Activated T-helper 17 cell treated with anti-CD3 and anti-CD28 coated beads, Interleukin-2, amount 50 U/mL, for 72 hours (primary cell): ENCODE measurements around the gene KCNG2. TPM values are rescaled to one million over a fixed set of nuclear protein-coding genes. Genes with fewer than 3 reads are reported as not detected.

ENCODE experiments used
- ATAC-seq: fragments of 150-1000 bp; cut with Tn5 transposase; replicated peaks from 2 replicates; pipeline ENCODE4 v1.10.0; 2021; ENCODE audit warnings: mild to moderate bottlenecking, moderate library complexity
- H3K27ac Mint-ChIP-seq: one replicate; pipeline ENCODE4 v1.8.0; 2022; ENCODE audit warnings: mixed read lengths
- H3K27me3 Mint-ChIP-seq: one replicate; pipeline ENCODE4 v1.8.0; 2022; ENCODE audit warnings: mixed read lengths
- H3K36me3 Mint-ChIP-seq: one replicate; pipeline ENCODE4 v1.8.0; 2022; ENCODE audit warnings: low read depth, mild to moderate bottlenecking, mixed read lengths
- H3K4me1 Mint-ChIP-seq: one replicate; pipeline ENCODE4 v1.8.0; 2022; ENCODE audit warnings: mixed read lengths
- H3K4me3 Mint-ChIP-seq: one replicate; pipeline ENCODE4 v1.8.0; 2022; ENCODE audit warnings: mild to moderate bottlenecking, mixed read lengths
- H3K9me3 Mint-ChIP-seq: one replicate; pipeline ENCODE4 v1.8.0; 2022; ENCODE audit warnings: mixed read lengths
- total RNA-seq, 2 donors: library from RNA; stranded (reverse); gene quantifications; one replicate each; pipeline ENCODE4 v1.2.3, GENCODE V29; 2022

The KCNG2 gene
- total RNA-seq, 2 donors from 2014 or later: not detected

- no peak overlapping the region for H3K4me3 Mint-ChIP-seq
- no peak for ATAC-seq
- H3K9me3 Mint-ChIP-seq: no peaks in the 10 kb centered on the region
- no peak overlapping the region for H3K27ac Mint-ChIP-seq
- H3K4me1 Mint-ChIP-seq: no peaks in the 10 kb centered on the region
- no peaks in the 10 kb centered on the region for H3K36me3 Mint-ChIP-seq
- H3K27me3 Mint-ChIP-seq: peaks cover 9% of the 10 kb centered on the region
Measured at GRCh38 chr18:79774111-79774510, 23.6 kb upstream of the KCNG2 start.

- H3K4me1 Mint-ChIP-seq: no peaks in the 10 kb centered on the region
- H3K27me3 Mint-ChIP-seq: peaks cover 7% of the 10 kb centered on the region
- H3K27ac Mint-ChIP-seq: no peak overlapping the region
- no peaks in the 10 kb centered on the region for H3K9me3 Mint-ChIP-seq
- H3K36me3 Mint-ChIP-seq: no peaks in the 10 kb centered on the region
- no peak for ATAC-seq
- H3K4me3 Mint-ChIP-seq: no peak overlapping the region
Measured at GRCh38 chr18:79775441-79776221, 22.1 kb upstream of the KCNG2 start.

GRCh38 chr18:79776674-79777073, 21.1 kb upstream of the KCNG2 start:
- no peak for ATAC-seq
- H3K27me3 Mint-ChIP-seq: peaks cover 7% of the 10 kb centered on the region
- H3K4me1 Mint-ChIP-seq: no peaks in the 10 kb centered on the region
- H3K9me3 Mint-ChIP-seq: no peaks in the 10 kb centered on the region
- H3K4me3 Mint-ChIP-seq: no peak overlapping the region
- no peaks in the 10 kb centered on the region for H3K36me3 Mint-ChIP-seq
- H3K27ac Mint-ChIP-seq: no peak overlapping the region

GRCh38 chr18:79778291-79778791, 19.4 kb upstream of the KCNG2 start:
- H3K4me1 Mint-ChIP-seq: no peaks in the 10 kb centered on the region
- H3K27ac Mint-ChIP-seq: no peak overlapping the region
- H3K9me3 Mint-ChIP-seq: no peaks in the 10 kb centered on the region
- H3K36me3 Mint-ChIP-seq: no peaks in the 10 kb centered on the region
- H3K4me3 Mint-ChIP-seq: no peak overlapping the region
- no peak for ATAC-seq
- H3K27me3 Mint-ChIP-seq: peaks cover 2% of the 10 kb centered on the region

GRCh38 chr18:79779021-79779699, 18.6 kb upstream of the KCNG2 start:
- Mint-ChIP-seq H3K27me3 (peaks cover 3% of the 10 kb centered on the region), H3K9me3 (no peaks in the 10 kb centered on the region), H3K4me3 (no peak overlapping the region), H3K27ac (no peak overlapping the region), H3K36me3 (no peaks in the 10 kb centered on the region), H3K4me1 (no peaks in the 10 kb centered on the region)
- ATAC-seq: no peak

- Mint-ChIP-seq H3K9me3 (no peaks in the 10 kb centered on the region), H3K27me3 (peaks cover 6% of the 10 kb centered on the region), H3K4me1 (no peaks in the 10 kb centered on the region), H3K36me3 (no peaks in the 10 kb centered on the region), H3K4me3 (no peak overlapping the region), H3K27ac (no peak overlapping the region)
- no peak for ATAC-seq
Measured at GRCh38 chr18:79779700-79780190, 18.0 kb upstream of the KCNG2 start.

GRCh38 chr18:79780547-79780946, 17.2 kb upstream of the KCNG2 start:
- Mint-ChIP-seq H3K4me1 (no peaks in the 10 kb centered on the region), H3K36me3 (no peaks in the 10 kb centered on the region), H3K9me3 (no peaks in the 10 kb centered on the region), H3K27ac (no peak overlapping the region), H3K27me3 (peaks cover 7% of the 10 kb centered on the region), H3K4me3 (no peak overlapping the region)
- ATAC-seq: no peak

GRCh38 chr18:79781331-79781941, 16.3 kb upstream of the KCNG2 start:
- Mint-ChIP-seq H3K9me3 (no peaks in the 10 kb centered on the region), H3K27ac (no peak overlapping the region), H3K4me3 (no peak overlapping the region), H3K4me1 (no peaks in the 10 kb centered on the region), H3K36me3 (no peaks in the 10 kb centered on the region), H3K27me3 (peaks cover 7% of the 10 kb centered on the region)
- ATAC-seq: no peak

GRCh38 chr18:79782566-79783308, 15.0 kb upstream of the KCNG2 start:
- no peaks in the 10 kb centered on the region for H3K9me3 Mint-ChIP-seq
- H3K27ac Mint-ChIP-seq: no peak overlapping the region
- H3K36me3 Mint-ChIP-seq: no peaks in the 10 kb centered on the region
- H3K4me3 Mint-ChIP-seq: no peak overlapping the region
- H3K4me1 Mint-ChIP-seq: no peaks in the 10 kb centered on the region
- H3K27me3 Mint-ChIP-seq: peaks cover 10% of the 10 kb centered on the region
- no peak for ATAC-seq

- H3K36me3 Mint-ChIP-seq: no peaks in the 10 kb centered on the region
- no peak overlapping the region for H3K4me3 Mint-ChIP-seq
- no peaks in the 10 kb centered on the region for H3K9me3 Mint-ChIP-seq
- H3K27ac Mint-ChIP-seq: no peak overlapping the region
- peaks cover 13% of the 10 kb centered on the region for H3K27me3 Mint-ChIP-seq
- ATAC-seq: no peak
- no peaks in the 10 kb centered on the region for H3K4me1 Mint-ChIP-seq
Measured at GRCh38 chr18:79784071-79784913, 13.4 kb upstream of the KCNG2 start.

- Mint-ChIP-seq H3K36me3 (no peaks in the 10 kb centered on the region), H3K27ac (no peak overlapping the region), H3K4me3 (no peak overlapping the region), H3K27me3 (peaks cover 15% of the 10 kb centered on the region), H3K9me3 (no peaks in the 10 kb centered on the region), H3K4me1 (no peaks in the 10 kb centered on the region)
- ATAC-seq: no peak
Measured at GRCh38 chr18:79784965-79785770, 12.6 kb upstream of the KCNG2 start.

GRCh38 chr18:79785831-79786230, 11.9 kb upstream of the KCNG2 start:
- Mint-ChIP-seq H3K27me3 (peaks cover 21% of the 10 kb centered on the region), H3K27ac (no peak overlapping the region), H3K9me3 (no peaks in the 10 kb centered on the region), H3K4me1 (no peaks in the 10 kb centered on the region), H3K4me3 (no peak overlapping the region), H3K36me3 (no peaks in the 10 kb centered on the region)
- no peak for ATAC-seq

- H3K36me3 Mint-ChIP-seq: no peaks in the 10 kb centered on the region
- no peak overlapping the region for H3K27ac Mint-ChIP-seq
- H3K27me3 Mint-ChIP-seq: peaks cover 25% of the 10 kb centered on the region
- H3K4me1 Mint-ChIP-seq: peaks cover under 1% of the 10 kb centered on the region
- ATAC-seq: no peak
- no peak overlapping the region for H3K4me3 Mint-ChIP-seq
- no peaks in the 10 kb centered on the region for H3K9me3 Mint-ChIP-seq
Measured at GRCh38 chr18:79786304-79786703, 11.4 kb upstream of the KCNG2 start.
